GM12878 (cell line): ENCODE results near the gene HS6ST3. TPM values are rescaled to one million over a fixed set of nuclear protein-coding genes. Genes with fewer than 3 reads are reported as not detected.

Source experiments
- ATAC-seq: fragments of 200-7000 bp; cut with Tn5 transposase; 3 replicates; pipeline ENCODE4 v1.9.1; 2020; ENCODE audit warnings: mild to moderate bottlenecking, moderate library complexity
- BruUV-seq: library from RNA; stranded (reverse); fragments of 400-500 nt; replicated peaks from 2 replicates; lab custom pipeline; 2021; lab: Mats Ljungman, UMichigan
- CTCF ChIA-PET: fragments of 300-600 bp; sonication (Branson Sonifier 250); formaldehyde crosslinking; extraction: SDS; loops from one replicate; lab custom pipeline; 2021; ENCODE audit warnings: inconsistent platforms; lab: Yijun Ruan, JAX
- POLR2A ChIA-PET: fragments of 350-600 bp; formaldehyde crosslinking; extraction: SDS; loops from one replicate; lab custom pipeline; 2021; ENCODE audit warnings: inconsistent platforms; lab: Charles Lee
- RAD21 ChIA-PET: fragments of 300-600 bp; sonication (Branson Sonifier 250); formaldehyde crosslinking; loops from one replicate; lab custom pipeline; 2023; ENCODE audit warnings: antibody characterized with exemption; ENCODE audit not compliant: unreplicated experiment; lab: Charles Lee
- SMC1A ChIA-PET: fragments of 300-600 bp; sonication (Branson Sonifier 250); formaldehyde crosslinking; loops from one replicate; lab custom pipeline; 2023; ENCODE audit not compliant: unreplicated experiment, uncharacterized antibody; lab: Charles Lee
- DNase-seq: peaks from one replicate; pipeline ENCODE4 v3.0.0-alpha.2; 2011; ENCODE audit warnings: low read depth, low spot score
- FAIRE-seq: peaks from 3 replicates; lab custom pipeline; 2011; peaks lifted over from hg19 to GRCh38; lab: Jason Lieb, UNC
- H2AFZ ChIP-seq: 2 replicates; pipeline ENCODE4 v1.6.0; 2011; ENCODE audit warnings: low read depth, low read length, control low read depth; ENCODE audit not compliant: control insufficient read depth
- H3K27ac ChIP-seq: 2 replicates; pipeline ENCODE4 v1.5.1; 2011; ENCODE audit warnings: control low read depth; ENCODE audit not compliant: control insufficient read depth, insufficient read depth
- H3K27me3 ChIP-seq, 2 experiments: replicated peaks in 1 of 2; 2 replicates each; pipeline versions ENCODE4 v1.6.0 to v1.6.1; 2011; ENCODE audit warnings: low read length in 1 of 2; ENCODE audit not compliant: control insufficient read depth in 2 of 2, insufficient read depth in 2 of 2
- H3K36me3 ChIP-seq, 2 experiments: 2 replicates each; pipeline ENCODE4 v1.5.1; 2011; ENCODE audit warnings: low read length in 1 of 2; ENCODE audit not compliant: control insufficient read depth in 2 of 2, insufficient read depth in 2 of 2
- H3K4me1 ChIP-seq: 2 replicates; pipeline ENCODE4 v1.6.1; 2011; ENCODE audit warnings: mild to moderate bottlenecking, low read length, moderate library complexity, mixed read lengths; ENCODE audit not compliant: control insufficient read depth, insufficient read depth
- H3K4me2 ChIP-seq: 2 replicates; pipeline ENCODE4 v1.6.0; 2011; ENCODE audit warnings: control low read depth; ENCODE audit not compliant: control insufficient read depth, insufficient read depth
- H3K4me3 ChIP-seq: fragments of 200-600 bp; sonication (generic); 2 replicates; pipeline ENCODE4 v1.5.1; 2016
- H3K79me2 ChIP-seq: 2 replicates; pipeline ENCODE4 v1.6.0; 2011; ENCODE audit warnings: low read length; ENCODE audit not compliant: control insufficient read depth, insufficient read depth
- H3K9ac ChIP-seq: 2 replicates; pipeline ENCODE4 v1.8.0; 2011; ENCODE audit warnings: low read length, control low read depth, mixed read lengths; ENCODE audit not compliant: control insufficient read depth, insufficient read depth
- H3K9me3 ChIP-seq: replicated peaks from 3 replicates; pipeline ENCODE4 v1.5.1; 2011; ENCODE audit warnings: mild to moderate bottlenecking, low read length; ENCODE audit not compliant: control insufficient read depth, insufficient read depth
- H4K20me1 ChIP-seq: 2 replicates; pipeline ENCODE4 v1.6.0; 2011; ENCODE audit not compliant: control insufficient read depth, insufficient read depth
- ASH2L ChIP-seq: fragments of 300-600, 200-600 bp; sonication (generic); IDR thresholded peaks from 2 replicates; pipeline ENCODE4 v1.6.1; 2017; ENCODE audit warnings: low read depth, mild to moderate bottlenecking, borderline replicate concordance
- CBX5 ChIP-seq: sonication (generic); IDR thresholded peaks from 2 replicates; pipeline ENCODE4 v1.6.1; 2016; ENCODE audit warnings: low read depth, moderate library complexity, mild to moderate bottlenecking, inconsistent platforms
- CEBPB ChIP-seq, 2 experiments: fragments of 150-350 bp in 1 of 2; IDR thresholded peaks; 2 replicates each; pipeline ENCODE4 v1.6.1; 2012 to 2014; ENCODE audit warnings: low read depth in 2 of 2, low read length in 2 of 2, borderline replicate concordance in 1 of 2, inconsistent platforms in 1 of 2
- CTCF ChIP-seq, 3 experiments: IDR thresholded peaks in 2 of 3; conservative IDR thresholded peaks in 1 of 3; 2 replicates each; pipeline ENCODE4 v1.5.1; 2011; ENCODE audit warnings: low read depth in 3 of 3, low read length in 3 of 3, mild to moderate bottlenecking in 3 of 3, control low read depth in 2 of 3, moderate library complexity in 2 of 3, inconsistent platforms in 1 of 3, mixed read lengths in 1 of 3; ENCODE audit not compliant: control insufficient read depth in 2 of 3, insufficient read depth in 1 of 3; ENCODE audit errors: extremely low read depth in 1 of 3
- MAX ChIP-seq: IDR thresholded peaks from 2 replicates; pipeline ENCODE4 v1.6.1; 2012; ENCODE audit warnings: low read depth, low read length, improper control_type of control experiment
- MYC ChIP-seq: IDR thresholded peaks from 2 replicates; pipeline ENCODE4 v1.6.1; 2011; ENCODE audit warnings: mild to moderate bottlenecking, low read length, moderate library complexity, inconsistent platforms; ENCODE audit not compliant: insufficient read depth, insufficient replicate concordance, insufficient read length, severe bottlenecking
- NFIC ChIP-seq: IDR thresholded peaks from 2 replicates; pipeline ENCODE4 v1.6.1; 2012; ENCODE audit warnings: low read depth, mild to moderate bottlenecking, inconsistent platforms, low read length, moderate library complexity
- NR2C1 ChIP-seq: fragments of 450-650 bp; IDR thresholded peaks from 2 replicates; pipeline ENCODE4 v1.6.1; 2017; ENCODE audit warnings: antibody characterized with exemption, mild to moderate bottlenecking, moderate library complexity
- RAD21 ChIP-seq: IDR thresholded peaks from 2 replicates; pipeline ENCODE4 v1.6.1; 2011; ENCODE audit warnings: mild to moderate bottlenecking, low read depth, low read length, moderate library complexity; ENCODE audit not compliant: insufficient read depth
- RELB ChIP-seq: fragments of 450-650 bp; IDR thresholded peaks from 2 replicates; pipeline ENCODE4 v1.6.1; 2017; ENCODE audit warnings: low read depth, mild to moderate bottlenecking, moderate library complexity
- SMAD1 ChIP-seq: fragments of 450-650 bp; IDR thresholded peaks from 2 replicates; pipeline ENCODE4 v1.6.1; 2018; ENCODE audit warnings: mild to moderate bottlenecking, low read depth; ENCODE audit not compliant: partially characterized antibody
- SREBF1 ChIP-seq: IDR thresholded peaks from 2 replicates; pipeline ENCODE4 v1.6.1; 2012; ENCODE audit warnings: mild to moderate bottlenecking, low read length
- STAT3 ChIP-seq: IDR thresholded peaks from 2 replicates; pipeline ENCODE4 v1.6.1; 2011; ENCODE audit warnings: low read depth, low read length, improper control_type of control experiment
- SUZ12 ChIP-seq: fragments of 200-600 bp; sonication (generic); IDR thresholded peaks from one replicate; pipeline ENCODE4 v1.6.1; 2018; ENCODE audit warnings: antibody characterized with exemption, mild to moderate bottlenecking; ENCODE audit not compliant: unreplicated experiment
- WGBS: methylation state at CpG from one replicate; pipeline ENCODE4 v1.1.6; 2016; ENCODE audit warnings: low lambda C conversion rate; ENCODE audit not compliant: insufficient replicate concordance, insufficient coverage; ENCODE audit errors: missing lambda C conversion rate; 5-methylcytosine and 5-hydroxymethylcytosine counted together
- in situ Hi-C: fragments of 300-500 bp; cut with MboI; formaldehyde crosslinking; loops from 9 replicates; pipeline ENCODE4 v1.14.3; 2018; ENCODE audit warnings: mixed read lengths
- intact Hi-C: fragments of 100-400 bp; cut with micrococcal nuclease; formaldehyde crosslinking; loops from one replicate; pipeline ENCODE4 v1.14.2; 2022; ENCODE audit not compliant: unreplicated experiment
- polyA plus RNA-seq, 11 experiments: library from polyadenylated mRNA; depleted of rRNA in 4 of 11; unstranded in 6 of 11; stranded (reverse) in 5 of 11; fragments of >200 nt; fragmentation: Nextera tagmentation in 4 of 11; fragmentation: Illumina TruSeq in 1 of 11; extraction: Ambion mirVana in 4 of 11; extraction: Trizol in 1 of 11; gene quantifications; 1 replicate in 1 of 11; 2 replicates in 10 of 11; pipeline versions ENCODE4 v1.2.1 to v1.2.3, GENCODE V29; 2011 to 2016; ENCODE audit warnings: inconsistent platforms in 2 of 11, missing spikeins in 2 of 11, low read depth in 1 of 11
- total RNA-seq, 4 experiments: library from RNA; depleted of rRNA in 3 of 4; stranded (reverse); fragments of >200 nt in 3 of 4; fragmentation: Illumina TruSeq in 1 of 4; extraction: Trizol in 1 of 4; gene quantifications; 2 replicates each; pipeline versions ENCODE4 v1.2.1 to v1.2.3, GENCODE V29; 2013 to 2021

Gene HS6ST3
- total and polyA plus RNA-seq, 10 of the 15 experiments (the other 5 are each of a cell fraction or from before 2014, with no cell fraction given) = under 0.01 to 2.9 TPM; not detected in 8

GRCh38 chr13:96454466-96454865 is 364.6 kb downstream of the HS6ST3 start:
- DNase-seq (no peak), ATAC-seq (no peak)
- Histone ChIP-seq H3K4me3 (no peak overlapping the region), H3K9me3 (no peaks in the 10 kb centered on the region), H3K4me1 (no peaks in the 10 kb centered on the region), H3K9ac (no peak overlapping the region), H3K4me2 (no peak overlapping the region), H3K79me2 (no peaks in the 10 kb centered on the region), H2AFZ (no peak overlapping the region), H3K36me3 (no peaks in the 10 kb centered on the region)
- intact Hi-C loops = no loop called here
- RAD21 ChIA-PET = no interaction called here
- no TSS peak for BruUV-seq
- no peak for TF ChIP-seq CEBPB (IDR thresholded peaks at IDR 0.05; ENCODE audit: borderline replicate concordance in 1 of 2, low read depth in 2 of 2, low read length in 2 of 2)
- no peak for TF ChIP-seq SUZ12
- no peak for TF ChIP-seq NR2C1
- TF ChIP-seq CTCF (IDR thresholded peaks at IDR 0.05 in 2 of 3, conservative IDR thresholded peaks at IDR 0.05 in 1 of 3; ENCODE audit: control insufficient read depth in 2 of 3, extremely low read depth in 1 of 3, insufficient read depth in 1 of 3, low read depth in 3 of 3, low read length in 3 of 3) = no peak
- TF ChIP-seq, all 136 proteins: peak for 0
- WGBS = 25% methylated on average over 2 of the region's 2 CpGs
- no peak for FAIRE-seq
- in situ Hi-C loops = no loop called here
- ChIA-PET POLR2A (no interaction called here), SMC1A (no interaction called here), CTCF (no interaction called here)
- H4K20me1 ChIP-seq = no peaks in the 10 kb centered on the region
- no peaks in the 10 kb centered on the region for H3K27me3 ChIP-seq
- no peak overlapping the region for H3K27ac ChIP-seq

- Histone ChIP-seq H3K9ac (no peak overlapping the region), H3K9me3 (no peaks in the 10 kb centered on the region), H3K79me2 (no peaks in the 10 kb centered on the region), H3K27me3 (no peaks in the 10 kb centered on the region), H3K27ac (no peak overlapping the region), H3K4me2 (no peak overlapping the region), H4K20me1 (no peaks in the 10 kb centered on the region), H3K36me3 (no peaks in the 10 kb centered on the region), H3K4me3 (no peak overlapping the region), H3K4me1 (no peaks in the 10 kb centered on the region), H2AFZ (no peak overlapping the region)
- intact Hi-C loops (no loop called here), in situ Hi-C loops (no loop called here)
- DNase-seq (no peak), FAIRE-seq (no peak), ATAC-seq (no peak)
- WGBS = 13% methylated on average over 2 of the region's 2 CpGs
- no TSS peak for BruUV-seq
- RAD21 ChIA-PET = no interaction called here
- CTCF ChIA-PET = no interaction called here
- SMC1A ChIA-PET = interaction anchor here (1.2 kb wide), 1 partner anchor 31 kb away, joined by 3 read pairs; no protein-coding TSS in a partner anchor
- POLR2A ChIA-PET = no interaction called here
- TF ChIP-seq MAX (no peak), SMAD1 (no peak), CBX5 (no peak), RELB (no peak), NFIC (no peak), RAD21 (no peak), SREBF1 (no peak), ASH2L (no peak), STAT3 (no peak), MYC (no peak)
Observed at GRCh38 chr13:96460609-96461008, 370.7 kb downstream of the HS6ST3 start.
